Neuronal stem cell (in vitro differentiated cells): ENCODE measurements around the gene TP73.

Experiments
- DNase-seq: peaks from one replicate; pipeline ENCODE4 v3.0.0-alpha.2; 2013; ENCODE audit warnings: low spot score
- H2AFZ ChIP-seq: one replicate; pipeline ENCODE4 v1.6.1; 2013; ENCODE audit warnings: mild to moderate bottlenecking, low read length, inconsistent platforms
- H2AK5ac ChIP-seq: 2 replicates; pipeline ENCODE4 v1.6.1; 2013; ENCODE audit warnings: low read depth, mild to moderate bottlenecking, inconsistent platforms, low read length, moderate library complexity, mixed read lengths
- H2BK120ac ChIP-seq: 2 replicates; pipeline ENCODE4 v1.6.1; 2013; ENCODE audit warnings: low read depth, mild to moderate bottlenecking, inconsistent platforms, low read length, moderate library complexity, mixed read lengths
- H2BK12ac ChIP-seq: one replicate; pipeline ENCODE4 v1.6.1; 2013; ENCODE audit warnings: low read length, inconsistent platforms
- H2BK15ac ChIP-seq: 2 replicates; pipeline ENCODE4 v1.6.1; 2013; ENCODE audit warnings: mild to moderate bottlenecking, low read length, inconsistent platforms, mixed read lengths
- H2BK5ac ChIP-seq: one replicate; pipeline ENCODE4 v1.6.1; 2013; ENCODE audit warnings: inconsistent platforms, mild to moderate bottlenecking, low read length, moderate library complexity
- H3K14ac ChIP-seq: one replicate; pipeline ENCODE4 v1.6.1; 2013; ENCODE audit warnings: low read length, inconsistent platforms
- H3K18ac ChIP-seq: 2 replicates; pipeline ENCODE4 v1.6.1; 2013; ENCODE audit warnings: low read length, inconsistent platforms
- H3K23ac ChIP-seq: 2 replicates; pipeline ENCODE4 v1.6.1; 2013; ENCODE audit warnings: low read depth, mild to moderate bottlenecking, mixed read lengths, low read length, inconsistent platforms; ENCODE audit not compliant: poor library complexity
- H3K27ac ChIP-seq: replicated peaks from 3 replicates; pipeline ENCODE4 v1.5.1; 2013; ENCODE audit warnings: low read length, inconsistent platforms
- H3K27me3 ChIP-seq, 3 experiments: 2 replicates each; pipeline ENCODE4 v1.6.1; 2013; ENCODE audit warnings: low read length in 3 of 3, mild to moderate bottlenecking in 2 of 3, inconsistent platforms in 1 of 3, low read depth in 1 of 3, mixed read lengths in 1 of 3, moderate library complexity in 1 of 3; ENCODE audit not compliant: control insufficient read depth in 3 of 3, insufficient read depth in 3 of 3
- H3K36me3 ChIP-seq, 2 donors: replicated peaks in 1 of 2; 2 replicates each; pipeline ENCODE4 v1.6.1; 2013; ENCODE audit warnings: low read length in 2 of 2; ENCODE audit not compliant: control insufficient read depth in 2 of 2, insufficient read depth in 2 of 2
- H3K4ac ChIP-seq: 2 replicates; pipeline ENCODE4 v1.6.1; 2013; ENCODE audit warnings: inconsistent platforms, mild to moderate bottlenecking, low read length, moderate library complexity
- H3K4me1 ChIP-seq, 2 donors: 1 replicate in 1 of 2; 2 replicates in 1 of 2; pipeline ENCODE4 v1.6.1; 2013; ENCODE audit warnings: low read length in 2 of 2, low read depth in 1 of 2; ENCODE audit not compliant: control insufficient read depth in 2 of 2, insufficient read depth in 1 of 2
- H3K4me2 ChIP-seq: one replicate; pipeline ENCODE4 v1.6.1; 2013; ENCODE audit warnings: mild to moderate bottlenecking, low read length, inconsistent platforms; ENCODE audit not compliant: insufficient read depth, poor library complexity, severe bottlenecking
- H3K4me3 ChIP-seq, 2 donors: 2 replicates each; pipeline ENCODE4 v1.5.1; 2013; ENCODE audit warnings: low read length in 2 of 2, mild to moderate bottlenecking in 2 of 2, inconsistent platforms in 1 of 2, moderate library complexity in 1 of 2
- H3K79me1 ChIP-seq: one replicate; pipeline ENCODE4 v1.6.1; 2013; ENCODE audit warnings: low read depth, mild to moderate bottlenecking, inconsistent platforms, low read length, moderate library complexity
- H3K9ac ChIP-seq: one replicate; pipeline ENCODE4 v1.6.1; 2013; ENCODE audit warnings: mild to moderate bottlenecking, low read depth, low read length, inconsistent platforms; ENCODE audit not compliant: poor library complexity
- H3K9me3 ChIP-seq, 2 donors: replicated peaks in 1 of 2; 2 replicates each; pipeline versions ENCODE3 to v1.6.1; 2013; ENCODE audit warnings: low read length in 2 of 2, mild to moderate bottlenecking in 2 of 2, inconsistent platforms in 1 of 2, low read depth in 1 of 2, mixed read lengths in 1 of 2, moderate library complexity in 1 of 2; ENCODE audit not compliant: control insufficient read depth in 2 of 2, insufficient read depth in 1 of 2
- H4K8ac ChIP-seq: one replicate; pipeline ENCODE4 v1.6.1; 2013; ENCODE audit warnings: low read depth, mild to moderate bottlenecking, inconsistent platforms, low read length, moderate library complexity
- H4K91ac ChIP-seq: one replicate; pipeline ENCODE4 v1.6.1; 2013; ENCODE audit warnings: low read length, low read depth, mild to moderate bottlenecking, inconsistent platforms; ENCODE audit not compliant: poor library complexity
- WGBS, 2 donors: extraction: QIAGEN DNeasy Blood & Tissue Kit; methylation state at CpG; one replicate each; pipeline ENCODE4 v1.1.7; 2013; ENCODE audit warnings: missing lambda C conversion rate in 2 of 2, mixed read lengths in 1 of 2; ENCODE audit not compliant: insufficient read length in 2 of 2, insufficient replicate concordance in 1 of 2; ENCODE audit errors: extremely low coverage in 2 of 2; 5-methylcytosine and 5-hydroxymethylcytosine counted together

The TP73 gene

DNA sequence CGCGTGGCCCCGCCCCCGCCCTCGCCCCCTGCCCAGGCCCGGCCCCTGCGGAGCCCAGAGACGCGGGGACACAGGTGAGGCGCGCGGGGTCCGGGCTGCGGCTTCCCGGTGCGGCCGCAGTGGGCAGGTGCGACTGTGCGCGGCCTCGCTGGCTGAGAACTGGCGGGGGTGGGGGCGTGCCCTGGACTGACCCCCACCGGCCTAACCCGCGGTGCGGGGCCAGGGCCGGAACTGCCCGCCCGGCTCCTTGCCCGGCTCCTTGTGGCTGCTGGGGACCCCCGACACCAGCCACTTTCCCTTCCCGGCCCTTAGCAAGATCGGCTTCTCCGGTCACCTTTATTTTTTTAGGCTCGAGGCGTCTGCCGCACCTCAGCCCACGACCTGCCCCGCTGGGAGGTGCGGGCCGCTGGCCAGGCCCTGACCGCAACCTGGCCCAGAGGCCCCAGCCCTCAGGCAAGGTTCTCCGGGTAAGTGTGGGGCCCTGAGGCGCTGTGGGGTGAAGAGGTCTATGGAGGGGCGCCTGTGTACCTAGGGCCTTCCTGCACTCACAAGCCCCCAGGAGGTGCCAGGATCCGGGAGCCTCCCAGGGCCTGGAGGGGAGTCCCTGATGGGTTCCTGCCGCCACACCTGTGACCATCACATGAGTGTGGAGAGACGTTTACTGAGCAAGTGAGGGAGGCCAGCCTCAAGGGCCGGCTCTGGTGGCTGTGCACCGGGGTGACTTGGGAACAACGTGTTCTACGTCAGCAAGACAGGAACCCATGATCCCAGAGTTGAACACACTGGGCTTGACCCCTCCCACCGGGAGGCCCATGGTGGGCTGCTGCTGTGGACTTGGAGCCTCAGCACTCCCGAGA lies 120.6 kb downstream of the TP73 start, which contains the start of gene SMIM1:
Gene SMIM1, plus strand, starts transcription at position 35 of the 857 bp plus-strand sequence. CDS start 2,625 bp downstream, outside the sequence.
- H3K9ac ChIP-seq, result peak within 1 kb of the TSS; percentile 84
- no peak for DNase-seq
- no CpG with 5 or more reads among the region's 55 CpGs for WGBS, 2 donors
- peak within 1 kb of the TSS; percentile 29 for H2BK5ac ChIP-seq
- no peaks in the 10 kb centered on the region for H3K36me3 ChIP-seq
- peak within 1 kb of the TSS; percentile 58 for H2BK12ac ChIP-seq
- H3K9me3 ChIP-seq, result no peaks in the 10 kb centered on the region
- H3K4me2 ChIP-seq, result peak within 1 kb of the TSS; percentile 86
- H3K18ac ChIP-seq, result peak within 1 kb of the TSS; percentile 89
- peak within 1 kb of the TSS; percentile 92 for H2BK15ac ChIP-seq
- H4K8ac ChIP-seq, result peak within 1 kb of the TSS; percentile 82
- peak within 1 kb of the TSS; percentile 98 for H3K23ac ChIP-seq
- no peak within 1 kb of the TSS for H2BK120ac ChIP-seq
- peak within 1 kb of the TSS; percentile 97 for H2AK5ac ChIP-seq
- no peak within 1 kb of the TSS for H3K27ac ChIP-seq
- peak within 1 kb of the TSS; percentile 66 for H3K4ac ChIP-seq
- H3K14ac ChIP-seq, result peak within 1 kb of the TSS; percentile 71
- peaks cover 3% of the 10 kb centered on the region for H3K79me1 ChIP-seq
- H3K27me3 ChIP-seq, result peaks cover 0 to 10% (median 0%) of the 10 kb centered on the region in 3 experiments
- H3K4me1 ChIP-seq, result peaks cover 19 to 43% of the 10 kb centered on the region in 2 donors
- H3K4me3 ChIP-seq, result peak within 1 kb of the TSS; percentile 57 to 83
- peak within 1 kb of the TSS; percentile 95 for H2AFZ ChIP-seq
- H4K91ac ChIP-seq, result peak within 1 kb of the TSS; percentile 64

DNA sequence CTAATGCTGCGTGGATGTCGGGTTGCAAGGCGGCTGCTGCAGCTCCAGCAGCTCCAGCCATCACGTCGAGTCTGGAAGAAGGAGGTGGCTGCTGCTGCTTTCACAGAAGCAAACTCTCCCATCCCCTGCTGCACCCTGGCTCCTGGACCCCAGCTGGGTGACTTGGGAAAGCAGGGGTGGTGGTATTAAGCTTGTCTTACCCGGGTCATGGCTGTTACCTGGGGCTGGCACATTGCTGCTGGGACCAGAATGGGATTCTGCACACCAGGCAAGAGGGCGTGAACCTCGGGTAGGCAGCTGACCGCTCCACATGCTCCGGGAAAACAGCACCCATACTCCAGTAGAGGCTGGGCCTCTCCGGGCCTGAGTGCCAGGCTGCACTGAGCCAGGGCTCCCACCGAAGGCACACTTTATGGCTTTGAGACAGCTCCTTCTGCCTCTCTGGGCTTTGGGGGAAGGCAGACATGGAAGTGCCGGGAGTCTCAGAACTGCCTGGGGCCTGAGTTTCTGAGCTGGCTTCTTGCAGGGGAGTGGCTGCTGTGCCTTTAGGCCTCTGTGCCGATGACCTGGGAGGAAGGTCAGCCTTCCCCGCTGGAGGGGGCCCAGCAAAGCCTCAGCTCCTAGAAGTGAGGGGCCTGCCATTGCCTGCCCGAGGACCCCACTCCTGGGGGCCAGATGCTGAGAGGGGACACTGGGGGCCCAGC lies 121.4 kb downstream of the TP73 start:
- Histone ChIP-seq H3K4me2 (no peak overlapping the region), H4K91ac (no peak overlapping the region), H3K14ac (peak overlapping the region; percentile 56), H2BK12ac (peak overlapping the region; percentile 58), H3K27ac (no peak overlapping the region), H3K9ac (no peak overlapping the region), H3K4me1 (peaks cover 19 to 43% of the 10 kb centered on the region in 2 donors), H4K8ac (peak overlapping the region; percentile 82), H2BK15ac (peak overlapping the region; percentile 92), H3K4ac (no peak overlapping the region), H3K4me3 (no peak overlapping the region), H3K18ac (peak overlapping the region; percentile 71), H2AFZ (no peak overlapping the region), H2AK5ac (peak overlapping the region; percentile 97), H3K27me3 (peaks cover 0 to 10% (median 0%) of the 10 kb centered on the region in 3 experiments), H3K9me3 (no peaks in the 10 kb centered on the region), H3K79me1 (peaks cover 6% of the 10 kb centered on the region), H3K23ac (peak overlapping the region; percentile 98), H3K36me3 (peaks cover 0 to 4% of the 10 kb centered on the region in 2 donors), H2BK120ac (no peak overlapping the region), H2BK5ac (peak overlapping the region; percentile 13)
- no CpG with 5 or more reads among the region's 16 CpGs for WGBS, 2 donors
- DNase-seq, result no peak

DNA sequence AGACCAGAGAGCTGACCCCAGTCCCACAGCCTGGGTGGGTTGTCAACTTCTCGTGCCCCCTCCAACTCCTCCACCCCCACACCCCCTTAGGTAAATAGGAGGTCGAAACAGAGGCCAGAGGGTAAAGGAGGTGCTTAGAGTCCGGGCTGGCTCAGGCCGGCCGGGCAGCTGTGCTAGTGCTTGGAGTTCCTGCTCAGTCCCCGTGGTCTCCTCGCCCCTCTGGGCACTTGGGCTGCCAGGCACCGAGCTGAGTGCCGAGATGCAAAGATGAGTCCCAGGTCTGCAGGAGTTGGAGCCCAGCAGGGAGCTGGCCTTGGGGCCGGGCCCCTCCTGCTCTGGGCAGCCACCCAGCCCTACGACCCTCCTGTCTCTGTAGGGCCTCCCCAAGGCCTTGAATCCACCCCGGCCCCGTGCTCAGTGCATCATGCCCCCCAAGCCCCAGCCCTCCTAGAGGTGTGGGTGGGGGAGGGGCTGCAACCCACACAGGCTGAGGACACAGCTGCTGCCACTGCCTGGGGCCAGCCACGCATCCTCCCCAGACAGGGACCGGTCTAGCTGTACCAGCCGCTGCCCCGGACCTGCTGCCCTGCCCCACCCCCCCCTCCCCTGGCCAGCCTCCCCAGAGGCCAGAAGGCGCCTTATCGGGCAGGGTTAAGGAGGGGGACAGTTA lies 122.1 kb downstream of the TP73 start:
- no peak overlapping the region for H2BK120ac ChIP-seq
- no peak for DNase-seq
- H3K4me2 ChIP-seq, result no peak overlapping the region
- no peak overlapping the region for H4K91ac ChIP-seq
- no peak overlapping the region for H2AFZ ChIP-seq
- H3K9me3 ChIP-seq, result no peaks in the 10 kb centered on the region
- no peak overlapping the region for H3K27ac ChIP-seq
- H3K9ac ChIP-seq, result no peak overlapping the region
- H3K27me3 ChIP-seq, result peaks cover 0 to 10% (median 0%) of the 10 kb centered on the region in 3 experiments
- H2BK12ac ChIP-seq, result no peak overlapping the region
- H3K36me3 ChIP-seq, result peaks cover 6 to 11% of the 10 kb centered on the region in 2 donors
- peak overlapping the region; percentile 97 for H2AK5ac ChIP-seq
- no CpG with 5 or more reads among the region's 19 CpGs for WGBS, 2 donors
- H3K4me1 ChIP-seq, result peaks cover 19 to 43% of the 10 kb centered on the region in 2 donors
- no peak overlapping the region for H3K4me3 ChIP-seq
- H3K18ac ChIP-seq, result peak overlapping the region; percentile 71
- H3K79me1 ChIP-seq, result peaks cover 6% of the 10 kb centered on the region
- no peak overlapping the region for H4K8ac ChIP-seq
- H2BK5ac ChIP-seq, result no peak overlapping the region
- peak overlapping the region; percentile 92 for H2BK15ac ChIP-seq
- no peak overlapping the region for H3K14ac ChIP-seq
- no peak overlapping the region for H3K4ac ChIP-seq
- H3K23ac ChIP-seq, result peak overlapping the region; percentile 98
